Measurements from ENCODE around the gene SCYGR5.

DNA sequence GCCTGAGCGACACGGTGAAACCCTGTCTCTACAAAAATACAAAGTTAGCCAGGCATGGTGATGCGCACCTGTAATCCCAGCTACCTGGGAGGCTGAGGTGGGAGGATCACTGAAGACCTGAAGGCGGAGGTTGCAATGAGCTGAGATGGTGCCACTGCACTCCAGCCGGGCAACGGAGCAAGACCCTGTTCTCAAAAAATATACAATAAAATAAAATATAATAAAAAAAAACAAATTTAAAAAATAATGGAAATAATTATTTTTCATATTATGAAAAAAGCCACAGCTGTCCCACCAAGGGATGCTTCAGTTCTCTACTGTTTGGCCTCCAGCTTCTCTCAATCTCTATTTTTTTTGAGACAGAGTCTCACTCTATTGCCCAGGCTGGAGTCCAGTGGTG, 40.8 kb downstream of the SCYGR5 start:
- TF ChIP-seq SUZ12 (IDR thresholded peaks at IDR 0.05; ENCODE audit: extremely low read depth, insufficient read depth, insufficient read length) (no peak), ZNF274 (IDR thresholded peaks at IDR 0.05; ENCODE audit: low read depth, low read length) (no peak)

Data from NT2/D1 (cell line).